ENCODE measurements around the gene PTPN20. TPM values are rescaled to one million over a fixed set of nuclear protein-coding genes. Genes with fewer than 3 reads are reported as not detected.
A peak's percentile ranks its signal among the peaks of the same experiment; 100 is the strongest.

Gene PTPN20
- total and polyA plus RNA-seq, 2 of the 8 experiments (the other 6 are each of a cell fraction or from before 2014, with no cell fraction given), result not detected

DNA sequence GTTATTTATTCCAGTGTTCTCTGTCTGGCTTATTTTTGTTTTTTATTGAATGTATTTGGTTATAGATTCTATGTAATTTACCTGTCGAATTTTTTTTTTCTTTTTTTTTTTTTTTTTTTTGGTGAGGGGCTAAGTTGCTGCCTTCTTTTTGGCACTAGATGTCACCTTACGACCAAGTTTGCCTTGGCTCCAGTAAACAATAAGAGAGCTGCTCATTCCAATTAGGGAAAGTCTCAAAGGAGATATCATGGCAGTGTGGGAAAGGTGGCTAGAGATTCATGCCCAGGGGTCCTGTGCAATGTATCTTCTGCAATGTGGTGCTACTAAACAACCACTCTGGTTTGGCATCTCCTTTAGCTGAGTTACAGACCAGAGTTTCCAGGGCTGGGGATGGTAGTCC lies 84.0 kb downstream of the PTPN20 start (continued):
- TF ChIP-seq, protein P1, sequence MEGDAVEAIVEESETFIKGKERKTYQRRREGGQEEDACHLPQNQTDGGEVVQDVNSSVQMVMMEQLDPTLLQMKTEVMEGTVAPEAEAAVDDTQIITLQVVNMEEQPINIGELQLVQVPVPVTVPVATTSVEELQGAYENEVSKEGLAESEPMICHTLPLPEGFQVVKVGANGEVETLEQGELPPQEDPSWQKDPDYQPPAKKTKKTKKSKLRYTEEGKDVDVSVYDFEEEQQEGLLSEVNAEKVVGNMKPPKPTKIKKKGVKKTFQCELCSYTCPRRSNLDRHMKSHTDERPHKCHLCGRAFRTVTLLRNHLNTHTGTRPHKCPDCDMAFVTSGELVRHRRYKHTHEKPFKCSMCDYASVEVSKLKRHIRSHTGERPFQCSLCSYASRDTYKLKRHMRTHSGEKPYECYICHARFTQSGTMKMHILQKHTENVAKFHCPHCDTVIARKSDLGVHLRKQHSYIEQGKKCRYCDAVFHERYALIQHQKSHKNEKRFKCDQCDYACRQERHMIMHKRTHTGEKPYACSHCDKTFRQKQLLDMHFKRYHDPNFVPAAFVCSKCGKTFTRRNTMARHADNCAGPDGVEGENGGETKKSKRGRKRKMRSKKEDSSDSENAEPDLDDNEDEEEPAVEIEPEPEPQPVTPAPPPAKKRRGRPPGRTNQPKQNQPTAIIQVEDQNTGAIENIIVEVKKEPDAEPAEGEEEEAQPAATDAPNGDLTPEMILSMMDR (IDR thresholded peaks at IDR 0.05; ENCODE audit: control extremely low read depth in 1 of 3, insufficient read depth in 1 of 3, low read depth in 1 of 3, low read length in 3 of 3), result peak in 2 of 3 experiments; percentile 32 to 45; a peak in 2 of 4 replicates
- TF ChIP-seq, protein P2, sequence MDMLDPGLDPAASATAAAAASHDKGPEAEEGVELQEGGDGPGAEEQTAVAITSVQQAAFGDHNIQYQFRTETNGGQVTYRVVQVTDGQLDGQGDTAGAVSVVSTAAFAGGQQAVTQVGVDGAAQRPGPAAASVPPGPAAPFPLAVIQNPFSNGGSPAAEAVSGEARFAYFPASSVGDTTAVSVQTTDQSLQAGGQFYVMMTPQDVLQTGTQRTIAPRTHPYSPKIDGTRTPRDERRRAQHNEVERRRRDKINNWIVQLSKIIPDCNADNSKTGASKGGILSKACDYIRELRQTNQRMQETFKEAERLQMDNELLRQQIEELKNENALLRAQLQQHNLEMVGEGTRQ (IDR thresholded peaks at IDR 0.05; ENCODE audit: low read length), result no peak
